GM12878 (cell line): ENCODE results near the gene ERAL1.

Experiments used
- CREM ChIP-seq: IDR thresholded peaks from 2 replicates; pipeline ENCODE4 v1.6.1; 2014; ENCODE audit warnings: antibody characterized with exemption, low read depth
- RELA ChIP-seq: fragments of 450-650 bp; IDR thresholded peaks from 2 replicates; pipeline ENCODE4 v1.8.0; 2014; ENCODE audit warnings: borderline replicate concordance; ENCODE audit not compliant: partially characterized antibody
- TF ChIP-seq, protein P1 (sequence below), 3 experiments: IDR thresholded peaks in 2 of 3; conservative IDR thresholded peaks in 1 of 3; 2 replicates each; pipeline ENCODE4 v1.5.1; 2011; ENCODE audit warnings: low read depth in 3 of 3, low read length in 3 of 3, mild to moderate bottlenecking in 3 of 3, control low read depth in 2 of 3, moderate library complexity in 2 of 3, inconsistent platforms in 1 of 3, mixed read lengths in 1 of 3; ENCODE audit not compliant: control insufficient read depth in 2 of 3, insufficient read depth in 1 of 3; ENCODE audit errors: extremely low read depth in 1 of 3

DNA sequence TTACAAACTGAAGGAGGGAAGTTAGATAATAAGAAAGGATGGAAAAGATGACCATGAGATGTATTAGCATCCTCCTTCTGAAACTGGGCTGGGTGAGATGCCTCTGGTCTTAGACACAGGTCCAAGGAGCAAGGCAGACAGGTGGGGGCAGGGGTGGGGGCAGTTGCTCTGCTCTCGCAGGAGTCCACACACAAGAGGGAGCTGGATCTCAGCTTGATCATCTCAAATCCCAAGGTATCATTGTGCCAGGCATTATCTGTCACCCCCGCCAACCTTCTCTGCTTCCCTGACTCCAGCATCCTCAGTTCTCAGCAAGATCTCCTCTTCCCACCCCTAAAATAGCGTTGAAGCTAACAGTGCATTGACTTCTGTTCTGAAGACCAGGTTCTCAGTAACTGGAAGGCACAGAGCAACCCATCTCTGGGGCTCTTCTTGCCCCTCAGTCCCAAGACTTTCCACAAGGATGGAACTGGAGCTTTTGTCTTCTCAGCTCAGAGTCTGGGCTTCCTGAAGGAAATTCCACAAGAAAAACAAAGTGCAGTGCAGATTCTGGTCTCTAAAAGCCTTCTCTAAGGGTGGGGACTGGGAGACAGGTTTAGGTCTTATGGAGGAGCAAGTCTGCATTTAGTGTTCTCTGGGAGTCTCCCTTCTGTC is 41.1 kb downstream of the ERAL1 start:
- TF ChIP-seq, protein P1, sequence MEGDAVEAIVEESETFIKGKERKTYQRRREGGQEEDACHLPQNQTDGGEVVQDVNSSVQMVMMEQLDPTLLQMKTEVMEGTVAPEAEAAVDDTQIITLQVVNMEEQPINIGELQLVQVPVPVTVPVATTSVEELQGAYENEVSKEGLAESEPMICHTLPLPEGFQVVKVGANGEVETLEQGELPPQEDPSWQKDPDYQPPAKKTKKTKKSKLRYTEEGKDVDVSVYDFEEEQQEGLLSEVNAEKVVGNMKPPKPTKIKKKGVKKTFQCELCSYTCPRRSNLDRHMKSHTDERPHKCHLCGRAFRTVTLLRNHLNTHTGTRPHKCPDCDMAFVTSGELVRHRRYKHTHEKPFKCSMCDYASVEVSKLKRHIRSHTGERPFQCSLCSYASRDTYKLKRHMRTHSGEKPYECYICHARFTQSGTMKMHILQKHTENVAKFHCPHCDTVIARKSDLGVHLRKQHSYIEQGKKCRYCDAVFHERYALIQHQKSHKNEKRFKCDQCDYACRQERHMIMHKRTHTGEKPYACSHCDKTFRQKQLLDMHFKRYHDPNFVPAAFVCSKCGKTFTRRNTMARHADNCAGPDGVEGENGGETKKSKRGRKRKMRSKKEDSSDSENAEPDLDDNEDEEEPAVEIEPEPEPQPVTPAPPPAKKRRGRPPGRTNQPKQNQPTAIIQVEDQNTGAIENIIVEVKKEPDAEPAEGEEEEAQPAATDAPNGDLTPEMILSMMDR (IDR thresholded peaks at IDR 0.05 in 2 of 3, conservative IDR thresholded peaks at IDR 0.05 in 1 of 3; ENCODE audit: control insufficient read depth in 2 of 3, extremely low read depth in 1 of 3, insufficient read depth in 1 of 3, low read depth in 3 of 3, low read length in 3 of 3): no peak; a peak in 1 of 6 replicates
- TF ChIP-seq RELA (no peak), CREM (no peak)
